Astrocyte of the cerebellum (primary cell): ENCODE measurements around the gene FAF1.

Source experiments
- DNase-seq: peaks from one replicate; pipeline ENCODE4 v3.0.0-alpha.2; 2011; ENCODE audit warnings: low read depth
- H3K4me3 ChIP-seq: 2 replicates; pipeline ENCODE4 v1.5.1; 2011; ENCODE audit warnings: mild to moderate bottlenecking, low read depth, low read length, moderate library complexity
- CTCF ChIP-seq: IDR thresholded peaks from 2 replicates; pipeline ENCODE4 v1.5.1; 2012; ENCODE audit warnings: low read length, low read depth, moderate library complexity, mild to moderate bottlenecking; ENCODE audit errors: missing control alignments
- in situ Hi-C: cut with HindIII; loops from 2 replicates; pipeline ENCODE4 v1.10.0; 2017; ENCODE audit warnings: low sequenced_read_pairs

FAF1 gene

DNA sequence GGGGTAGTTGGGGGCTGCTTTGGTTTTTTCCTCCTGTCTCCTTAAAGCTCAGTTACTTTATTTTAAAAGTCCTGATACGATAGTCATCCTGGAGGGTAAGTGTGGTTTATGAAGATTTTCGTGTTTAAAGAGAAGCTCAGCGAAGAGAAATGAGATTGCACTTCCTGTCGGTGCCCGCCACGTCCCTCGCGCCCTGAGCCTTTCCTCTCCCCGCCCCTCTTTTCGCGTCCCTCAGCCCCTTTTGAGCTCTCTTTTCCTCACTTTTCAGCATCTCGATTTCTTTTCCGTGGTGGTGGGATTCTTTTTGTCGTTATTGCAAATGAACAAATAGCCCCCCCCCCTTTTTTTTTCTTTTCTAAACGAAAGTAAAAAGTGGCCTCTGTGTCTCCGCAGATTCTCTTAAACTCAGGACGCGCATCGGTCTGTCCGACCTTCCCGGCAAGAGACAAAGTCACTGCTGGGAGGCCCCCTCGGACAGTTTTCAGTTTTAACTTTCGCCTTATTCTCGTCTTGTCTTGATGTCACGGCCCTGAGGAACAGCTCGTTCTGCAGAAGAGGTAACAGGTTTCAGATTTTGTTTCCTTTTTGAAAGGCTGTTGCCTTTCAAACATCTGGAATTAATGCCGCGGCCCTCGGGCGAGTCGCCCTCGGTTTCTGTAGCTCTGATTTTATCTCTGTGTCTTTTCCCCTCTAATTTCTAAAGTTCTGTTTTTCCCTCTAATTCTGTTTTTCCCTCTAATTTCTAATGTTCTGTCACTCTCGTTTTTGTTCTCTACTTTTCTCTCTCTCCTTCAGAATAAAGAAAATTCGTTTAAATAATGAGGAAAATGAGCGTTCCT is 535.8 kb downstream of the FAF1 start:
- H3K4me3 ChIP-seq, result peak overlapping the region; percentile 9
- DNase-seq, result no peak
- in situ Hi-C loops, result no loop called here

DNA sequence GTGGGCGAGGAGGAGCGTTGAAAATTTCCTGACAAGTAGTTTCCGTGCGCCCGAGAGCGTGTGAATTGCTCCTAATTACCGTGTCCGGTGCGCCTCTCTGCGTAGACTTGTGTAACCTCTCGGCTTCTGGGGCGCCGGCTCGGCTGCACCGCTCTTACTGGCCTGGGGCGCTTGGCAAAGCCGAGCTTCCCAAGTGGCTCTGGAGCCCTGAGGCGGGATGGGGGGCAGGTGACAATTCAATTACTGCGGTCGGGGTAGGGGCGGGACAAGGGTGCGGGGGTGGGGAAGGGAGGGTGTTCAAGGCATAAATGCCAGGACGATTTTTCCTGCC is 536.4 kb downstream of the FAF1 start:
- in situ Hi-C loops, result no loop called here
- DNase-seq, result no peak
- TF ChIP-seq CTCF, result no peak
- no peak overlapping the region for H3K4me3 ChIP-seq

More for the DNA sequence above, 535.8 kb downstream of the FAF1 start:
- TF ChIP-seq CTCF, result no peak

DNA sequence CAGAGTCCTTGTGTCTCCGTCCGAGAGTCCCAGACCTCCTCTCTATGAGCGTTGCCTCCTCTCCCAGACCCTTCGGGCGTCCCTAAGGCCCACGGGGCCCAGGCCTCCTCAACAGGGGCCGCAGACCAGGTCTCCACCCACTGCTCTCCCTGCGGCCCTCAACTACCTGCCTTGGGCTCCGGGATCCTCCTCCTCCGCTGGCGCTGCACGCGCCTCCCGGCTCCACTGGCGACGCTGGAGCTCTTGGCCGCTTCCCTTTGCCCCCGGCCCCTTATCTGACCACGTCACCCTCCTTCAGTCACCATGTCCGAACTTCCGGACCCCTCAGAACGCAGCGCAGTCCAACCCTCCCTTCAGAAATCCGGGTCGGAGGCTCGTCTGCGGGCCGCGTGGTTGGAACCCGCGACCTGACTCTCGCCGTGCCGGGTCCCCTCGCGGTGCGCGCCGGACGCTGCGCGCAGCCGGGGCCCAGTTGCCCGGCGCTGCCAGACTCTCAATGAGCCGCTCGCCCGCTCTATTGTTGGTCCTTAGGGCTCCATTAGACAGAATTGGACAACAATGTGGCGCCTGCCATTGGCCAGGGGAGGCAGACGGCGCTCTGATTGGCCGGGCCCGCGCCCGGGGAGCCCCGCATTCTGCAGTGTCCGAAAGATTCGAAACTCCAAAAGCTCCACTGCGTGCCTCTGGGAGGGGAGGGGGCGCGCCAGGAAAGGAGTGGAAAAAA is 537.0 kb downstream of the FAF1 start, which contains the start of gene DMRTA2:
TSS of gene DMRTA2 (minus strand) at position 498 of the 724 bp plus-strand sequence. CDS start 1,907 bp downstream, outside the sequence.
- in situ Hi-C loops, result no loop called here
- TF ChIP-seq CTCF, result no peak
- DNase-seq, result no peak
- H3K4me3 ChIP-seq, result peak within 1 kb of the TSS; percentile 9

- in situ Hi-C loops, result no loop called here
- H3K4me3 ChIP-seq, result no peak overlapping the region
- DNase-seq, result no peak
Measured at GRCh38 chr1:50422675-50422945, 537.5 kb downstream of the FAF1 start.

GRCh38 chr1:50421768-50422674 is 538.0 kb downstream of the FAF1 start:
- no peak for TF ChIP-seq CTCF
- no peak for DNase-seq
- no peak overlapping the region for H3K4me3 ChIP-seq
- in situ Hi-C loops, result no loop called here

More at GRCh38 chr1:50422675-50422945, 537.5 kb downstream of the FAF1 start:
- no peak for TF ChIP-seq CTCF

- no peak for DNase-seq
- no peak overlapping the region for H3K4me3 ChIP-seq
- in situ Hi-C loops, result no loop called here
- TF ChIP-seq CTCF, result no peak
Measured at GRCh38 chr1:50421366-50421748, 538.7 kb downstream of the FAF1 start.
